ENCODE measurements around the gene YWHAQ. TPM values are rescaled to one million over a fixed set of nuclear protein-coding genes. Genes with fewer than 3 reads are reported as not detected.

The YWHAQ gene
- total RNA-seq = 100 to 1,000 TPM; 341 to 368 TPM

DNA sequence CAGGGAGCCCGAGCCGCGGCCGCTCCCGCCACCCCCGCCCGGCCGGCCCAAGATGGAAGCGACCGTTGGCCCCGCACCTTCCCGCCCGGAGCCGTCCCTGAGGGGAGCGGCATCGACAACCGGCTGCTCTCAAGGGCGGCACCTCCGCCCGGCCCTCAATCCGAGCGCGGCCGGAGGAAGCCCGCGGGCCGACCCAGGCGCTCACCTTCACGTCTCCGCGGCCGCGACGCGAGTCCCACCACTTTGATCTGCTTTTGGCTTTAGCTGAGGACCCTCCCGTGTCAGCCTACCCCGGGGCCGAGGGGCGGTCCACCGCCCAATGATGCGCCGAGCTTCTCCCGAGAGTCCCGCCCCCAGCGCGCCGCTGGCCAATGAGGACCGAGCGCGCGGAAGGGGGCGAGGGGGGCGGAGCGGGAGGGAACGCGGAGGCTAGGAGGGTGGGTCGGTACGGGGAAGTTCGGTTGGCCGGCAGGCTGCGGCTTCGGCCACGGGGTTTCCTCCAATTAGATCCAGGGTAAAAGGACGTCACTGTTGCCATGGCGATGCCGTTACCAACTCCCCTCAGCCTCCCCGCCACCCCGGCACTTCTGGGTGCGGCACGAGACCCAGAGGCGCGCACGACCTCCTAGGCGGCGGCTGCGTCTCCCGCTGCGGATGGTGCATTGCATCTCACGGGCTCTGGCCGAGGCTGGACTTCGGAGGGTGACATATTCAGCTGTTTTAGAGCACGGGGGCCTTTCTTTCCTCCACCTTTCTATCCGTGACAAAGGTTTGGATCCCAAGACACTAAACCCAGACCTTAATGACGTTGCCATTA, at the start of gene YWHAQ:
Gene YWHAQ, minus strand, starts transcription at position 262 of the 817 bp plus-strand sequence. CDS start 545 bp downstream, outside the sequence.
- Mint-ChIP-seq H3K4me3 (peak within 1 kb of the TSS; percentile 99), H3K27ac (peak within 1 kb of the TSS; percentile 93), H3K36me3 (ENCODE audit: low read depth) (peaks cover 43% of the 10 kb centered on the region), H3K4me1 (ENCODE audit: low read depth) (peaks cover 43% of the 10 kb centered on the region), H3K27me3 (peaks cover 2% of the 10 kb centered on the region), H3K9me3 (no peaks in the 10 kb centered on the region)
- DNase-seq = peak; percentile 99
- CTCF ChIA-PET = interaction anchor here (0.6 to 2.4 kb wide), 9 partner anchors 10 to 138 kb away, joined by 3 to 10 read pairs (median 4); partner anchors contain the start of gene ADAM17
- TF ChIP-seq CTCF (IDR thresholded peaks at IDR 0.05) = no peak
- peak; percentile 93 for ATAC-seq
- intact Hi-C loops (cut with micrococcal nuclease) = no loop called here
- POLR2A ChIA-PET = interaction anchor here (0.6 to 5.8 kb wide), 29 partner anchors 8 to 404 kb away, joined by 3 to 61 read pairs (median 5); partner anchors contain the start of genes ADAM17 and TAF1B

DNA sequence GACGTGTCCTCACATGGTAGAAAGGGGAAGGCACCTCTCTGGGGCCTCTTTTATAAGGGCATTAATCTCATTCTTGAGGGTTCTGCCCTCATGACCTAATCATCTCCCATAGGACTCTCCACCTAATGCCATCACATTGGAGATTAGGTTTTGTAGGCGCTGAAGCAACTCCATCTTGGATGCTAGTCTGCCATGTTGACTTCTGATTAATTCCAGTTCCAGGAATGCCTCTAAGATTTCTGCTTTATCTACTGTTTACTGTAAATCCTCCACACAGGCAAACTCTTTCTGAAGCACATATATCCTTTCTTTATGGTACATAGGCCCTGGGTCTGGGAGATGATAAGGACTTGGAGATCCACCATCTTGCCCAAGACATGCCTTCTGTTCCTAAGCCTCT, 49.3 kb upstream of the YWHAQ start:
- peaks cover 1% of the 10 kb centered on the region for H3K9me3 Mint-ChIP-seq
- ChIA-PET POLR2A (no interaction called here), CTCF (no interaction called here)
- intact Hi-C loops (cut with micrococcal nuclease) = no loop called here
- H3K27me3 Mint-ChIP-seq = no peaks in the 10 kb centered on the region
- no peak overlapping the region for H3K4me3 Mint-ChIP-seq
- TF ChIP-seq CTCF (IDR thresholded peaks at IDR 0.05) = no peak
- no peak for DNase-seq
- no peak for ATAC-seq
- no peak overlapping the region for H3K27ac Mint-ChIP-seq
- H3K36me3 Mint-ChIP-seq (ENCODE audit: low read depth) = no peaks in the 10 kb centered on the region
- peaks cover 6% of the 10 kb centered on the region for H3K4me1 Mint-ChIP-seq (ENCODE audit: low read depth)

- Mint-ChIP-seq H3K4me1 (ENCODE audit: low read depth) (peaks cover 6% of the 10 kb centered on the region), H3K27ac (no peak overlapping the region), H3K36me3 (ENCODE audit: low read depth) (no peaks in the 10 kb centered on the region), H3K27me3 (no peaks in the 10 kb centered on the region), H3K9me3 (peaks cover 1% of the 10 kb centered on the region), H3K4me3 (no peak overlapping the region)
- intact Hi-C loops (cut with micrococcal nuclease) = no loop called here
- CTCF ChIA-PET = no interaction called here
- POLR2A ChIA-PET = no interaction called here
- TF ChIP-seq CTCF (IDR thresholded peaks at IDR 0.05) = no peak
- DNase-seq (no peak), ATAC-seq (no peak)
Measured at GRCh38 chr2:9679218-9679617, 48.4 kb upstream of the YWHAQ start.

GRCh38 chr2:9678544-9678943, 47.7 kb upstream of the YWHAQ start:
- DNase-seq (no peak), ATAC-seq (no peak)
- no peaks in the 10 kb centered on the region for H3K27me3 Mint-ChIP-seq
- peaks cover 1% of the 10 kb centered on the region for H3K9me3 Mint-ChIP-seq
- H3K4me1 Mint-ChIP-seq (ENCODE audit: low read depth) = peaks cover 6% of the 10 kb centered on the region
- intact Hi-C loops (cut with micrococcal nuclease) = no loop called here
- H3K36me3 Mint-ChIP-seq (ENCODE audit: low read depth) = no peaks in the 10 kb centered on the region
- POLR2A ChIA-PET = no interaction called here
- no peak overlapping the region for H3K27ac Mint-ChIP-seq
- H3K4me3 Mint-ChIP-seq = no peak overlapping the region
- no peak for TF ChIP-seq CTCF (IDR thresholded peaks at IDR 0.05)
- CTCF ChIA-PET = no interaction called here

Data from activated CD8-positive, alpha-beta T cell treated with anti-CD3 and anti-CD28 coated beads for 36 hours (primary cell).